ENCODE measurements around the gene RASAL2.

RASAL2 gene

GRCh38 chr1:178528228-178528952, 434.5 kb downstream of the RASAL2 start:
- ATAC-seq, result no peak

GRCh38 chr1:178528953-178529335, 435.0 kb downstream of the RASAL2 start:
- ATAC-seq, result no peak

GRCh38 chr1:178529364-178530036, 435.6 kb downstream of the RASAL2 start:
- ATAC-seq, result no peak

GRCh38 chr1:178530037-178530402, 436.1 kb downstream of the RASAL2 start:
- no peak for ATAC-seq

GRCh38 chr1:178530502-178530901, 436.6 kb downstream of the RASAL2 start:
- no peak for ATAC-seq

GRCh38 chr1:178531887-178532286, 438.0 kb downstream of the RASAL2 start:
- no peak for ATAC-seq

GRCh38 chr1:178532392-178532791, 438.5 kb downstream of the RASAL2 start:
- peak; percentile 72 to 79 for ATAC-seq

GRCh38 chr1:178533121-178533946, 439.4 kb downstream of the RASAL2 start:
- ATAC-seq, result no peak
